Uterus (tissue), 2 donors: ENCODE data around the gene NTF4.

ENCODE experiments used
- POLR2A ChIP-seq, 2 donors: fragments of 450-650 bp; IDR thresholded peaks; one replicate each; pipeline ENCODE4 v1.6.1; 2016; ENCODE audit warnings: antibody characterized with exemption in 2 of 2, mild to moderate bottlenecking in 1 of 2, moderate library complexity in 1 of 2
- TF ChIP-seq, protein P1 (sequence below), 4 experiments: fragments of 200-600 bp in 2 of 4; fragments of 450-650 bp in 2 of 4; sonication (generic) in 2 of 4; IDR thresholded peaks; one replicate each; pipeline ENCODE4 v1.5.1; 2016 to 2019; ENCODE audit warnings: antibody characterized with exemption in 4 of 4, mild to moderate bottlenecking in 2 of 4, moderate library complexity in 1 of 4

DNA sequence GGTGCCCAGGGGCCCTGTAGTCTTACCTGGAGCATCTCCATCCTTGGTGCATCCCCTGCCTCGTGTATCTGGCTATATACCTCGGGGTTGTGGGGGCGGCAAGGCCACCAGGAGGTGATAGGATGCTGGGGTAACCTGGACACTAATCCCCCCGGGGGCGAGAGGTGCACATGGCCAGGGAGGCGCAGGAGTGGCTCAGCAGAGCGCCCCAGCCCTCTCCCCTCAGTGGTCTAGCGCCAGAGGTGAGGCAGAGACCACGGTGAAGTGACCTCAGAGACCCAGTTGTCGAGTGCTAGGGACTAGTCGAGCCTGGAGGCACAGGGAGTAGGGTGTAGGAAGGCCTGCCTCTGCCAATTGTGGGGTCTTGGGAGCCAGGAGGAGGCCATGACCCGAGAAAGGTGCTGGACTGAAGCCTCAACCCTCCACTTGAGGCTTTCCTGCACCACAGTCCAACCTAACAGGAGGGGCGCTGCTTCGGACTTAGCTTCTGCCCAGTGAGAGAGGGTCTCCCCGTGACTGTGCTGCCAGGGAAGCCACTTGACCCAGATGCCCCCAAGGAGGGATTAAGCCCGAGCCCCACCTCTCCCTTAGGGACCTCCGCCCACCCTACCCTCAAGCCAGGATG lies 47.5 kb downstream of the NTF4 start, which contains the start of gene LHB:
- TF ChIP-seq, protein P1, sequence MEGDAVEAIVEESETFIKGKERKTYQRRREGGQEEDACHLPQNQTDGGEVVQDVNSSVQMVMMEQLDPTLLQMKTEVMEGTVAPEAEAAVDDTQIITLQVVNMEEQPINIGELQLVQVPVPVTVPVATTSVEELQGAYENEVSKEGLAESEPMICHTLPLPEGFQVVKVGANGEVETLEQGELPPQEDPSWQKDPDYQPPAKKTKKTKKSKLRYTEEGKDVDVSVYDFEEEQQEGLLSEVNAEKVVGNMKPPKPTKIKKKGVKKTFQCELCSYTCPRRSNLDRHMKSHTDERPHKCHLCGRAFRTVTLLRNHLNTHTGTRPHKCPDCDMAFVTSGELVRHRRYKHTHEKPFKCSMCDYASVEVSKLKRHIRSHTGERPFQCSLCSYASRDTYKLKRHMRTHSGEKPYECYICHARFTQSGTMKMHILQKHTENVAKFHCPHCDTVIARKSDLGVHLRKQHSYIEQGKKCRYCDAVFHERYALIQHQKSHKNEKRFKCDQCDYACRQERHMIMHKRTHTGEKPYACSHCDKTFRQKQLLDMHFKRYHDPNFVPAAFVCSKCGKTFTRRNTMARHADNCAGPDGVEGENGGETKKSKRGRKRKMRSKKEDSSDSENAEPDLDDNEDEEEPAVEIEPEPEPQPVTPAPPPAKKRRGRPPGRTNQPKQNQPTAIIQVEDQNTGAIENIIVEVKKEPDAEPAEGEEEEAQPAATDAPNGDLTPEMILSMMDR (IDR thresholded peaks at IDR 0.05) = no peak
- TF ChIP-seq POLR2A (IDR thresholded peaks at IDR 0.05) = no peak
